Measurements from ENCODE around the gene CTCFL. TPM values are rescaled to one million over a fixed set of nuclear protein-coding genes. Genes with fewer than 3 reads are reported as not detected.

CTCFL gene, protein sequence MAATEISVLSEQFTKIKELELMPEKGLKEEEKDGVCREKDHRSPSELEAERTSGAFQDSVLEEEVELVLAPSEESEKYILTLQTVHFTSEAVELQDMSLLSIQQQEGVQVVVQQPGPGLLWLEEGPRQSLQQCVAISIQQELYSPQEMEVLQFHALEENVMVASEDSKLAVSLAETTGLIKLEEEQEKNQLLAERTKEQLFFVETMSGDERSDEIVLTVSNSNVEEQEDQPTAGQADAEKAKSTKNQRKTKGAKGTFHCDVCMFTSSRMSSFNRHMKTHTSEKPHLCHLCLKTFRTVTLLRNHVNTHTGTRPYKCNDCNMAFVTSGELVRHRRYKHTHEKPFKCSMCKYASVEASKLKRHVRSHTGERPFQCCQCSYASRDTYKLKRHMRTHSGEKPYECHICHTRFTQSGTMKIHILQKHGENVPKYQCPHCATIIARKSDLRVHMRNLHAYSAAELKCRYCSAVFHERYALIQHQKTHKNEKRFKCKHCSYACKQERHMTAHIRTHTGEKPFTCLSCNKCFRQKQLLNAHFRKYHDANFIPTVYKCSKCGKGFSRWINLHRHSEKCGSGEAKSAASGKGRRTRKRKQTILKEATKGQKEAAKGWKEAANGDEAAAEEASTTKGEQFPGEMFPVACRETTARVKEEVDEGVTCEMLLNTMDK
- total RNA-seq (2022; extraction: Qiagen RNA extraction; ENCODE audit: low read depth) = not detected in 5 replicates

GRCh38 chr20:57524511-57525176, at the start of gene CTCFL:
TSS of gene CTCFL (minus strand) at chr20:57525140. CDS start at chr20:57524205, 935 bp downstream.

GRCh38 chr20:57560554-57561355, 35.8 kb upstream of the CTCFL start, which contains the start of gene PCK1:
TSS of gene PCK1 (plus strand) at chr20:57561110. CDS start at chr20:57561412, 302 bp downstream.

Other genes with a start within 250 kb of the CTCFL start
- gene SPO11, start 195.3 kb downstream of the CTCFL start, total RNA-seq (2022; extraction: Qiagen RNA extraction; ENCODE audit: low read depth) = not detected in 5 replicates
- gene RAE1, start 173.9 kb downstream of the CTCFL start, total RNA-seq (2022; extraction: Qiagen RNA extraction; ENCODE audit: low read depth) = 65.2 to 76.9 TPM (median 68.2 TPM) in 5 replicates
- gene RBM38, start 133.7 kb downstream of the CTCFL start, total RNA-seq (2022; extraction: Qiagen RNA extraction; ENCODE audit: low read depth) = 26.8 to 35.2 TPM (median 32.9 TPM) in 5 replicates
- 0.03 TPM in 1 of 5 replicates, not detected in the others for gene PCK1, start 36.0 kb upstream of the CTCFL start, total RNA-seq (2022; extraction: Qiagen RNA extraction; ENCODE audit: low read depth)
- 0.06 to 0.07 TPM in 2 of 5 replicates, not detected in the others for gene ZBP1, start 95.3 kb upstream of the CTCFL start, total RNA-seq (2022; extraction: Qiagen RNA extraction; ENCODE audit: low read depth)
- 197 to 537 TPM (median 413 TPM) in 5 replicates for gene PMEPA1, start 184.9 kb upstream of the CTCFL start, total RNA-seq (2022; extraction: Qiagen RNA extraction; ENCODE audit: low read depth)